Activated CD4-positive, alpha-beta T cell treated with anti-CD3 and anti-CD28 coated beads, Interleukin-2, amount 50 U/mL, for 16 hours (primary cell): ENCODE measurements around the gene TNNC1.

ENCODE experiments used
- DNase-seq: peaks from one replicate; pipeline ENCODE4 v3.0.0-alpha.2; 2020

The TNNC1 gene

GRCh38 chr3:52453496-52454249 is at the start of gene TNNC1:
TNNC1 (minus strand) TSS chr3:52454041; CDS start chr3:52454015, 26 bp downstream.
- no peak for DNase-seq

GRCh38 chr3:52502808-52503350 is 49.0 kb upstream of the TNNC1 start:
- DNase-seq, result no peak

- DNase-seq, result no peak
These were observed 48.2 kb upstream of the TNNC1 start for GRCh38 chr3:52502001-52502400.

DNA sequence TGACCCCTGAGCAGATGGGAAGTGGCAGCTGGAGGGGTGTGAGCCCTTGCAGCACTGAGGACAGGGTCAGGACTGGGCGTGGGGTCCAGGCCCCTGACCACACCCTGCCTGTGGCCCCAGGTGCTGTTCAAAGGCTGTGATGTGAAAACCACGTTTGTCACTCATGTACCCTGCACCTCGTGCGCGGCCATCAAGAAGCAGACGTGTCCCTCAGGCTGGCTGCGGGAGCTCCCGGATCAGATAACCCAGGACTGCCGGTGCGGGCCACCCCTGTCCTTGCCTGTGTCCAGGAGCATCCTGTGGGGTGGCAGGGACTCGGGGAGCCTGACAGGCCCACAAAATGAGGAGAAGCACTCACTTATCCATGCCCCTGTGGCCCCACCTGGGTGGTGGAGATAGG is 47.2 kb upstream of the TNNC1 start:
- DNase-seq, result no peak

DNA sequence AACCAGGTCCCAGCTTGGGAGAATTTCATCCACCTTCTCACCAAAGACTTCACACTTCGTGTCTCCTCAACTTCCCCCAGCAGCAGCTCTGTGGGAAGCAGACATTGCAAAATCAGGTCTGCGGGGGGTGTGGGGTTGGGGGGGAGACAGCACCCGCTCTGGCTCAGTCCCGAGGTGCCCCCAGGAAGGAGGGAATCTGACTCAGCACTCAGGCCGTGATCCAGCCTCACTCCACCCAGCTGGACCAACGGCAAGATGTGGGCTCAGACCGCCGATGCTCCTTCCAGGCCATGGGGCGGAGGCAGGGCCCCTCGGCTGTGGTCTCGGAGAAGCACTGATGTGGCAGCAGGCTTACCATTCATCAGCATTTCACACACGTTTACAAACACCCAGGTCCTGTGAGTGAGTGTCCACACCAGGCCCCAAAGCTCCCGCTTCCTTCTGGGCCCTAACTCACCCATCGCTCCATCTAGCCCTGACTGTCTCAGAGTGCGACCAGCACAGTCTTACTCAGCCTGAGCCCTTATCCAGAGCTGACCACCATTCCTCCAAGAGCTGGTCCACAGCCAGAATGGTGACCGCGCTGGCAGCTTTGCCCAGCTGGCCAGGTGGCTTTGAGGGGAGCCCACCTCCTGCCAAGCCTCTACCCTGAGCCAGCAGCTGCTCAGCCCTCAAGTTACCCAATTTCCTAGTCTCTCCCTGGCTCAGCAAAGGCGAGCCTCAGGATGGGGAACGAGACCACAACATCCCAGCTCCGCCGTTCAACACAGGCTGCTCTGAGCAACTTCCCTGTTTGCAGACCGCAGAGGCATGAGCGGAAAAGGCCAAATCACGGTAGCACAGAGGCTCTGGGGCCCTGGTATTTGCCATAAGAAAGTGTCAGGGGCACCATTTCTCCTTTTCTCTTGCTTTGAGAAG is 44.6 kb upstream of the TNNC1 start:
- DNase-seq, result no peak

DNA sequence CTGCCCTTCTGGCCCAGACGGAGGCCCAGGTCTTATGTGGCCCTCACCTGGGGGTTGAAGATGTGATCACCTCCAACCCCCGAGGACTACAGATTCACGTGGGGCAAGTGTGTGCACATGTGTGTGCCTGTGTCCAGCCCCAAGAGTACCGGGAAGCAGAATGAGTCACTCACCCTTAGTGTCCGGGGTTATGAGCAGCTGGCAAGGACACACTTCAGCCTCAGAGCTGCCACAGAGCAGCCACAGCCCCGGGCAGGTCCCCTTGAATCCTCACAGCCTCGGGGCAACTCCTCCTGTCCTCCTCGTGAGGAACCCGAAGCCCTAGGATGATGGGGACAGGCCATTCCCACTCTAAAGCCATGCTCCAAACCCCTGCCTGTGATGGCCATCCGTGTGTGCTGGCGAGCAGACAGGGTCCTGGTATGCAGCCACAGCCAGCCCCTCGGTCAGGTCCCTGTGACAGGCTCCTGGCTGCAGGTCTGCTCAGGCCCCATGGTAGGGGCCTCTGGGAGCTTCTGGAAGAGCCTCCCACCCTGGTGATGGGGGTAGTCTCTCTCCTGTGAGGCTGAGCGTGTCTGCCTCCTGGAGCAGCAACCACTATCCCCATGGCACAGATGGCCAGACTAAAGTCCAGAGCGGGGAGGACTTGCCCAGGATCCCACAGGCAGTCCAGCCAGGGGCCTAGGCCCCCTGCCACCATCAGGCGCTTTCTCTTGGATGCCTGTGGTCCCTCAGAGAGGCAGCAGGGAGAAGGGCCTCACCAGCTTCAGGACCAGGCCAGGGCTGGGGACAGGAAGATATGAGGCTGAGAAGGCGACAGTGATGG is 42.1 kb upstream of the TNNC1 start:
- DNase-seq, result no peak

- DNase-seq, result no peak
These were observed 41.1 kb upstream of the TNNC1 start, which contains the start of gene STAB1 for GRCh38 chr3:52494886-52495495. STAB1 (plus strand) TSS chr3:52495338; CDS start chr3:52495414, 76 bp downstream.

DNA sequence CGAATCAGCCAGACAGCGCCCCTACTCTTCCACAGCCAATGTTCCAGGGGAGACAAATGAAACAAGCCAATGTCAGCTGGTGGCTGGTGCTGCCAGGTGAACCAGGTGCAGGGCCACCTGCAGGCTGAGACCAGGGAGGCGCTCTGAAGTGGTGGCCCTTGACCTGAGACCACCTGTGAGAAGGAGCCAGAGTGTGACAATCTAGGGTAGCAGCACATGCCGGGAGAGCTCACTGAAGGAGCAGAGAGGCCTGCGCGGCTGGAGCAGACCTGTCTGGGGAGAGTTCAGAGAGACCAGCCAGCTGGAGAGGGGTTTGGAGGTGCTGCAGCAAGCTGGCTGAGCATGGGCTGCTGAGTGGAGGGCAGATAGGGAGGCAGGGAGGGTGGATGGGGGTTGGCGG is 40.6 kb upstream of the TNNC1 start:
- no peak for DNase-seq

DNA sequence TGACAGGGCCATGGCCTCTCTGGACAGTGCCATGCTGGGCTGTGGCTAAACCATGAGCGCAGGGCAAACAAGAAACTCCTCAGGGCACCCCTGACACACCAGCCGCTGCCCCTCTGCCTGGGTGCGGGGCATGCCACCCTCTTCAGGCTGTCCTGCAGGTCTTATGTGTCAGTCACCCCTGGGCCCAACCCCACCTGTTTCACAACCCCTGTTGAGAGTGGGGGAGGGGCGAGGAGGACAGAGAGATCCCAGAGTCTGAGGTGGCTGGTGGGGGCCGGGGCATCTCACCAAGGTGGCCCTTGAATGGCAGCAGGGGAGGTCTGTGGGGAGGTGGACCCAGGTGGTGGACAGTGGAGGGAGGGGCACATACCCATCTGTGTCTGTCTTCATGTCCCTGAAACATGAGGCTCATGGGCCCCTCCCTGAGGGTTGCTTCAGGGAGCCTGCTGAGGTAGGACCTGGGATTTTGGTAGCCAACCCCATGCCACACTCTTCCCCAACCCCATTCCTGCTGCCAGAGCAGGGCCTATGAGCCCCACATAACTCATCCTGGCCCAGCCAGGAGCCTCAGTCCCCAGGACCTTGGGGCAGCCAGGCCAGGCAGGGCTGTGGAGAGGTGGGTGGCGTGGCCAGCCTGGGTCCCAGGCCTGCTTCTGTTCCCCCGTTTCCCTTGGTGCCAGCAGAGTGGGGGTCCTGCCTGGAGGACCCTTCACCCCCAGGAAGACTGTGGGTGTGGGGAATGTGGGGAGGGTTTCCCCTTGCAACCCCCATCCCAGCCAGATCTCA is 39.6 kb upstream of the TNNC1 start:
- no peak for DNase-seq

DNA sequence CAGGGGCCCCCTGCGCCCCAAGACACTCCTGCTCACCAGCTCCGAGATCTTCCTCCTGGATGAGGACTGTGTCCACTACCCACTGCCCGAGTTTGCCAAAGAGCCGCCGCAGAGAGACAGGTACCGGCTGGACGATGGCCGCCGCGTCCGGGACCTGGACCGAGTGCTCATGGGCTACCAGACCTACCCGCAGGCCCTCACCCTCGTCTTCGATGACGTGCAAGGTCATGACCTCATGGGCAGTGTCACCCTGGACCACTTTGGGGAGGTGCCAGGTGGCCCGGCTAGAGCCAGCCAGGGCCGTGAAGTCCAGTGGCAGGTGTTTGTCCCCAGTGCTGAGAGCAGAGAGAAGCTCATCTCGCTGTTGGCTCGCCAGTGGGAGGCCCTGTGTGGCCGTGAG is 38.2 kb upstream of the TNNC1 start:
- no peak for DNase-seq

GRCh38 chr3:52490939-52491526 is 37.2 kb upstream of the TNNC1 start:
- DNase-seq, result no peak

- DNase-seq, result no peak
These were observed 36.4 kb upstream of the TNNC1 start for GRCh38 chr3:52490035-52490938.

GRCh38 chr3:52489453-52489852 is 35.6 kb upstream of the TNNC1 start:
- DNase-seq, result no peak

GRCh38 chr3:52488746-52489145 is 34.9 kb upstream of the TNNC1 start:
- DNase-seq, result no peak

GRCh38 chr3:52487788-52488691 is 34.2 kb upstream of the TNNC1 start:
- no peak for DNase-seq

DNA sequence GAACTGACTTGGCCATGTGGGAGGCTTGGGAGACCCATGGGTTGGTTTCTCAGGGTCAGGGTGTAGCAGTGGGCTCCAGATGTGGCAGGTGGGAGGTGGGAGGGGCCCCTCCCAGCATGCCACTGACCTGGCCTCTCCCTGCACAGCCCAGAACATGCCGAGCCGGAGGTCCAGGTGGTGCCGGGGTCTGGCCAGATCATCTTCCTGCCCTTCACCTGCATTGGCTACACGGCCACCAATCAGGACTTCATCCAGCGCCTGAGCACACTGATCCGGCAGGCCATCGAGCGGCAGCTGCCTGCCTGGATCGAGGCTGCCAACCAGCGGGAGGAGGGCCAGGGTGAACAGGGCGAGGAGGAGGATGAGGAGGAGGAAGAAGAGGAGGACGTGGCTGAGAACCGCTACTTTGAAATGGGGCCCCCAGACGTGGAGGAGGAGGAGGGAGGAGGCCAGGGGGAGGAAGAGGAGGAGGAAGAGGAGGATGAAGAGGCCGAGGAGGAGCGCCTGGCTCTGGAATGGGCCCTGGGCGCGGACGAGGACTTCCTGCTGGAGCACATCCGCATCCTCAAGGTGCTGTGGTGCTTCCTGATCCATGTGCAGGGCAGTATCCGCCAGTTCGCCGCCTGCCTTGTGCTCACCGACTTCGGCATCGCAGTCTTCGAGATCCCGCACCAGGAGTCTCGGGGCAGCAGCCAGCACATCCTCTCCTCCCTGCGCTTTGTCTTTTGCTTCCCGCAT is 33.4 kb upstream of the TNNC1 start:
- no peak for DNase-seq

- DNase-seq, result no peak
These were observed 31.0 kb upstream of the TNNC1 start for GRCh38 chr3:52484680-52485461.
